Keratinocyte (primary cell): Measurements from ENCODE around the gene TC2N. TPM values are rescaled to one million over a fixed set of nuclear protein-coding genes. Genes with fewer than 3 reads are reported as not detected.

Source experiments
- DNase-seq: peaks from one replicate; pipeline ENCODE4 v3.0.0-alpha.2; 2011; ENCODE audit warnings: low read depth, missing footprints, low spot score
- FAIRE-seq: peaks from 2 replicates; lab custom pipeline; 2011; peaks lifted over from hg19 to GRCh38; lab: Jason Lieb, UNC
- H2AFZ ChIP-seq: 2 replicates; pipeline ENCODE4 v1.6.0; 2012; ENCODE audit warnings: low read length, control low read depth, inconsistent platforms; ENCODE audit not compliant: control insufficient read depth
- H3K27ac ChIP-seq: 2 replicates; pipeline ENCODE4 v1.5.1; 2011; ENCODE audit warnings: low read length; ENCODE audit not compliant: control insufficient read depth, insufficient read depth
- H3K27me3 ChIP-seq: 3 replicates; pipeline ENCODE4 v1.6.0; 2011; ENCODE audit warnings: low read length; ENCODE audit not compliant: control insufficient read depth, insufficient read depth; ENCODE audit errors: extremely low read depth
- H3K36me3 ChIP-seq, 2 experiments: 2 replicates in 1 of 2; 3 replicates in 1 of 2; pipeline ENCODE4 v1.5.1; 2011; ENCODE audit warnings: low read length in 2 of 2, mild to moderate bottlenecking in 1 of 2; ENCODE audit not compliant: control insufficient read depth in 2 of 2, insufficient read depth in 2 of 2; ENCODE audit errors: extremely low read depth in 1 of 2
- H3K4me1 ChIP-seq: 3 replicates; pipeline ENCODE4 v1.5.1; 2011; ENCODE audit warnings: low read length; ENCODE audit not compliant: control insufficient read depth, insufficient read depth; ENCODE audit errors: extremely low read depth
- H3K4me2 ChIP-seq: 3 replicates; pipeline ENCODE4 v1.6.0; 2011; ENCODE audit warnings: low read depth, low read length; ENCODE audit not compliant: control insufficient read depth, insufficient read depth; ENCODE audit errors: extremely low read depth
- H3K4me3 ChIP-seq, 3 experiments: fragments of 200-600 bp in 1 of 3; sonication (generic) in 1 of 3; 2 replicates in 2 of 3; 3 replicates in 1 of 3; pipeline ENCODE4 v1.5.1; 2011 to 2016; ENCODE audit warnings: low read length in 3 of 3, mild to moderate bottlenecking in 3 of 3, control low read depth in 2 of 3, inconsistent platforms in 1 of 3, low read depth in 1 of 3, mixed read lengths in 1 of 3, mixed run types in 1 of 3, moderate library complexity in 1 of 3; ENCODE audit not compliant: control insufficient read depth in 2 of 3, insufficient read depth in 2 of 3; ENCODE audit errors: extremely low read depth in 1 of 3
- H3K79me2 ChIP-seq: 2 replicates; pipeline ENCODE4 v1.6.0; 2012; ENCODE audit warnings: low read length; ENCODE audit not compliant: control insufficient read depth, insufficient read depth
- H3K9ac ChIP-seq: 3 replicates; pipeline ENCODE4 v1.6.0; 2011; ENCODE audit warnings: low read length; ENCODE audit not compliant: control insufficient read depth, insufficient read depth; ENCODE audit errors: extremely low read depth
- H3K9me1 ChIP-seq: 3 replicates; pipeline ENCODE4 v1.6.0; 2011; ENCODE audit warnings: low read length; ENCODE audit not compliant: control insufficient read depth, insufficient read depth; ENCODE audit errors: extremely low read depth
- H3K9me3 ChIP-seq: 2 replicates; pipeline ENCODE4 v1.5.1; 2012; ENCODE audit warnings: low read depth, low read length; ENCODE audit not compliant: control insufficient read depth
- H4K20me1 ChIP-seq: 3 replicates; pipeline ENCODE4 v1.6.0; 2011; ENCODE audit warnings: low read length; ENCODE audit not compliant: control insufficient read depth, insufficient read depth; ENCODE audit errors: extremely low read depth
- EZH2 ChIP-seq: IDR thresholded peaks from one replicate; pipeline ENCODE4 v1.6.1; 2012; ENCODE audit warnings: inconsistent platforms, mild to moderate bottlenecking, low read length, moderate library complexity
- dilution Hi-C: fragments of 300-500 bp; cut with MboI; formaldehyde crosslinking; loops from one replicate; pipeline ENCODE4 v1.7.0; 2020; ENCODE audit warnings: low sequenced_read_pairs; ENCODE audit not compliant: extremely low pct_ligation_motif_present
- polyA plus RNA-seq, 5 experiments: library from polyadenylated mRNA; depleted of rRNA in 3 of 5; stranded (reverse) in 3 of 5; stranded (forward) in 1 of 5; unstranded in 1 of 5; fragments of >200 nt; gene quantifications; 1 replicate in 1 of 5; 2 replicates in 3 of 5; 3 replicates in 1 of 5; pipeline versions ENCODE4 v1.2.1 to v1.2.3, GENCODE V29; 2011 to 2012; ENCODE audit warnings: missing spikeins in 2 of 5, low read depth in 1 of 5, low replicate concordance in 1 of 5
- TF ChIP-seq, protein P1 (sequence below), 3 experiments: IDR thresholded peaks in 1 of 3; conservative IDR thresholded peaks in 1 of 3; optimal IDR thresholded peaks in 1 of 3; 2 replicates in 2 of 3; 3 replicates in 1 of 3; pipeline versions ENCODE3 to v1.5.1; 2011; ENCODE audit warnings: low read length in 3 of 3, mild to moderate bottlenecking in 3 of 3, moderate library complexity in 2 of 3, control low read depth in 1 of 3, inconsistent platforms in 1 of 3; ENCODE audit not compliant: insufficient read depth in 2 of 3; ENCODE audit errors: extremely low read depth in 1 of 3

The TC2N gene
- polyA plus RNA-seq, 1 donor (not counting 4 experiments of a cell fraction or from before 2014, with no cell fraction given), result 22.6 TPM

DNA sequence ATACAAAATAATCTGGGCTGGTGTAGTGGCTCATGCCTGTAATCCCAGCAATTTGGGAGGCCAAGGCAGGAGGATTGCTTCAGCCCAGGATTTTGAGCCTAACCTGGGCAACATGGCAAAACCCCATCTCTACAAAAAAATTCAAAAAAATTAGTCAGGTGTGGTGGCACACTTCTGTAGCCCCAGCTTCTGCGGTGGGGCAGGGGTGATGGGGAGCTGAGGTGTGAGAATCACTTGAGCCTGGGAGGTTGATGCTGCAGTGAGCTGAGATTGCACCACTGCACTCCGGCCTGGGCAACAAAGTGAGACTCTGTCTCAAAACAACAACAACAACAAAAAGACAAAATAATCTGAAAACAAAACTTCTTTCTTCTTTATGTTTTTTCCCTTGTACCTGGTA lies 66.0 kb downstream of the TC2N start:
- Histone ChIP-seq H4K20me1 (no peaks in the 10 kb centered on the region), H3K27ac (no peak overlapping the region), H3K79me2 (no peaks in the 10 kb centered on the region), H3K4me3 (no peak overlapping the region), H3K9me1 (no peaks in the 10 kb centered on the region), H2AFZ (no peak overlapping the region), H3K4me1 (no peaks in the 10 kb centered on the region), H3K9ac (no peak overlapping the region), H3K27me3 (no peaks in the 10 kb centered on the region), H3K9me3 (peaks cover 2% of the 10 kb centered on the region), H3K4me2 (no peak overlapping the region), H3K36me3 (peaks cover 0 to 1% of the 10 kb centered on the region in 2 experiments)
- TF ChIP-seq EZH2, result no peak
- TF ChIP-seq, protein P1, sequence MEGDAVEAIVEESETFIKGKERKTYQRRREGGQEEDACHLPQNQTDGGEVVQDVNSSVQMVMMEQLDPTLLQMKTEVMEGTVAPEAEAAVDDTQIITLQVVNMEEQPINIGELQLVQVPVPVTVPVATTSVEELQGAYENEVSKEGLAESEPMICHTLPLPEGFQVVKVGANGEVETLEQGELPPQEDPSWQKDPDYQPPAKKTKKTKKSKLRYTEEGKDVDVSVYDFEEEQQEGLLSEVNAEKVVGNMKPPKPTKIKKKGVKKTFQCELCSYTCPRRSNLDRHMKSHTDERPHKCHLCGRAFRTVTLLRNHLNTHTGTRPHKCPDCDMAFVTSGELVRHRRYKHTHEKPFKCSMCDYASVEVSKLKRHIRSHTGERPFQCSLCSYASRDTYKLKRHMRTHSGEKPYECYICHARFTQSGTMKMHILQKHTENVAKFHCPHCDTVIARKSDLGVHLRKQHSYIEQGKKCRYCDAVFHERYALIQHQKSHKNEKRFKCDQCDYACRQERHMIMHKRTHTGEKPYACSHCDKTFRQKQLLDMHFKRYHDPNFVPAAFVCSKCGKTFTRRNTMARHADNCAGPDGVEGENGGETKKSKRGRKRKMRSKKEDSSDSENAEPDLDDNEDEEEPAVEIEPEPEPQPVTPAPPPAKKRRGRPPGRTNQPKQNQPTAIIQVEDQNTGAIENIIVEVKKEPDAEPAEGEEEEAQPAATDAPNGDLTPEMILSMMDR (optimal IDR thresholded peaks at IDR 0.05 in 1 of 3, IDR thresholded peaks at IDR 0.05 in 1 of 3, conservative IDR thresholded peaks at IDR 0.05 in 1 of 3; ENCODE audit: extremely low read depth in 1 of 3, insufficient read depth in 2 of 3, low read length in 3 of 3), result no peak
- dilution Hi-C loops, result no loop called here
- no peak for FAIRE-seq
- DNase-seq, result no peak

DNA sequence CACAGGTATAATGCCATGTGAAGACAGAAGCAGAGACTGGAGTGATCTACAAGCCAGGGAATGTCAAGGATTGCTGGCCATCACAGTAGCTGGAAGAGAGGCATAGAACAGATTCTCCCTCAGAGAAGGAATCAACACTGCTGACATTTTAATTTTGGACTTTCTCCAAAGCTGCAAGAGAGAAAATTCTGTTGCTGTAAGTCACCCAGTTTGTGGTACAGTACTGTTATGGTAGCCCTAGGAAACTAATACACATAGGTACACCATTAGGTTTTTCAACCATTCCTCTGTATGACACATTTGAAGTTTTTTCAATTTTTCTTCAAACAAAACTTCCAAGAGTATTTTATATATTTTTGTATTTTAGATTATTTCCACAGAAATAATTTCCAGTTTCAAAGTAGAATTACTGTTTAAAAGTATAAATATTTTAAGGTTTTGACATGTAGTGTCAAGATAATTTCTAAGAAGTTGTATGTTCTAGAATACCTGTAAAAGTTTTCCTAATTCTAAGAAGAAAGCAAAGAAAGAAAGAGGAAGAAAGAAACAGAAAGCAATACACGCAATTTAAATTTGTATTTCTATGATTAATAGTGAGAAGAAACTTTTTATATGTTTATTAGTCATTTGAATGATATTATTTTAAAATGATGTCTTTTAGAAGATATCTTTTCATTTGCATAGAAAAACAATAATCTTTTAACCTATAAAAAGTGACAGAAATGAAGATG lies 70.6 kb downstream of the TC2N start:
- Histone ChIP-seq H4K20me1 (no peaks in the 10 kb centered on the region), H3K4me1 (no peaks in the 10 kb centered on the region), H3K27ac (no peak overlapping the region), H3K27me3 (no peaks in the 10 kb centered on the region), H3K9ac (no peak overlapping the region), H2AFZ (no peak overlapping the region), H3K36me3 (peaks cover 0 to 3% of the 10 kb centered on the region in 2 experiments), H3K79me2 (no peaks in the 10 kb centered on the region), H3K9me1 (no peaks in the 10 kb centered on the region), H3K4me2 (no peak overlapping the region), H3K4me3 (no peak overlapping the region), H3K9me3 (no peaks in the 10 kb centered on the region)
- TF ChIP-seq, protein P1 (optimal IDR thresholded peaks at IDR 0.05 in 1 of 3, IDR thresholded peaks at IDR 0.05 in 1 of 3, conservative IDR thresholded peaks at IDR 0.05 in 1 of 3; ENCODE audit: extremely low read depth in 1 of 3, insufficient read depth in 2 of 3, low read length in 3 of 3), result no peak
- TF ChIP-seq EZH2, result no peak
- dilution Hi-C loops, result no loop called here
- no peak for DNase-seq
- no peak for FAIRE-seq
